Smooth muscle cell (in vitro differentiated cells): ENCODE data around the gene PRR12. TPM values are rescaled to one million over a fixed set of nuclear protein-coding genes. Genes with fewer than 3 reads are reported as not detected.

ENCODE experiments used
- DNase-seq: peaks from one replicate; lab custom pipeline; 2025; ENCODE audit not compliant: unreplicated experiment; lab: John Stamatoyannopoulos, UW
- H2AFZ ChIP-seq: fragments of 200-600 bp; sonication (generic); 2 replicates; pipeline ENCODE4 v1.6.0; 2016; ENCODE audit warnings: antibody characterized with exemption, low read depth, mild to moderate bottlenecking
- H3F3A ChIP-seq: fragments of 200-600 bp; sonication (generic); 2 replicates; pipeline ENCODE4 v1.6.0; 2017; ENCODE audit warnings: antibody characterized with exemption, low read depth
- H3K27ac ChIP-seq: fragments of 200-600 bp; sonication (generic); 2 replicates; pipeline ENCODE4 v1.5.1; 2016; ENCODE audit warnings: low read depth, mild to moderate bottlenecking
- H3K27me3 ChIP-seq: fragments of 200-600 bp; sonication (generic); 2 replicates; pipeline ENCODE4 v1.6.1; 2016; ENCODE audit warnings: low read depth, mild to moderate bottlenecking
- H3K36me3 ChIP-seq: fragments of 200-600 bp; sonication (generic); 2 replicates; pipeline ENCODE4 v1.5.1; 2016; ENCODE audit warnings: low read depth
- H3K4me1 ChIP-seq: fragments of 200-600 bp; sonication (generic); 2 replicates; pipeline ENCODE4 v1.5.1; 2016; ENCODE audit warnings: low read depth
- H3K4me2 ChIP-seq: fragments of 200-600 bp; sonication (generic); 2 replicates; pipeline ENCODE4 v1.6.0; 2016; ENCODE audit warnings: mild to moderate bottlenecking
- H3K4me3 ChIP-seq: fragments of 200-600 bp; sonication (generic); 2 replicates; pipeline ENCODE4 v1.5.1; 2016; ENCODE audit warnings: mild to moderate bottlenecking
- H3K79me2 ChIP-seq: fragments of 200-600 bp; sonication (generic); 2 replicates; pipeline ENCODE4 v1.6.0; 2016; ENCODE audit warnings: low read depth, mild to moderate bottlenecking
- H3K9ac ChIP-seq: fragments of 200-600 bp; sonication (generic); 2 replicates; pipeline ENCODE4 v1.6.0; 2016; ENCODE audit warnings: low read depth
- H3K9me3 ChIP-seq: fragments of 200-600 bp; sonication (generic); replicated peaks from 2 replicates; pipeline ENCODE4 v1.5.1; 2016; ENCODE audit warnings: low read depth
- H4K20me1 ChIP-seq: fragments of 200-600 bp; sonication (generic); 2 replicates; pipeline ENCODE4 v1.6.0; 2016; ENCODE audit warnings: low read depth
- WGBS: methylation state at CpG from one replicate; pipeline ENCODE4 v1.1.7; 2016; ENCODE audit warnings: low lambda C conversion rate; 5-methylcytosine and 5-hydroxymethylcytosine counted together
- polyA plus RNA-seq: library from polyadenylated mRNA; unstranded; fragments of >200 nt; fragmentation: Nextera tagmentation; extraction: Ambion mirVana; gene quantifications from 2 replicates; pipeline ENCODE4 v1.2.1, GENCODE V29; 2016
- total RNA-seq: library from RNA; depleted of rRNA; stranded (reverse); fragments of >200 nt; gene quantifications from 2 replicates; pipeline ENCODE4 v1.2.3, GENCODE V29; 2014
- TF ChIP-seq, protein P1 (sequence below): fragments of 200-600 bp; sonication (generic); IDR thresholded peaks from 2 replicates; pipeline ENCODE4 v1.5.1; 2017; ENCODE audit warnings: borderline replicate concordance, mild to moderate bottlenecking, antibody characterized with exemption; ENCODE audit not compliant: insufficient read depth, poor library complexity, severe bottlenecking

The PRR12 gene
- total and polyA plus RNA-seq, 2 experiments from 2014 or later, result 1.7 to 4.5 TPM

DNA sequence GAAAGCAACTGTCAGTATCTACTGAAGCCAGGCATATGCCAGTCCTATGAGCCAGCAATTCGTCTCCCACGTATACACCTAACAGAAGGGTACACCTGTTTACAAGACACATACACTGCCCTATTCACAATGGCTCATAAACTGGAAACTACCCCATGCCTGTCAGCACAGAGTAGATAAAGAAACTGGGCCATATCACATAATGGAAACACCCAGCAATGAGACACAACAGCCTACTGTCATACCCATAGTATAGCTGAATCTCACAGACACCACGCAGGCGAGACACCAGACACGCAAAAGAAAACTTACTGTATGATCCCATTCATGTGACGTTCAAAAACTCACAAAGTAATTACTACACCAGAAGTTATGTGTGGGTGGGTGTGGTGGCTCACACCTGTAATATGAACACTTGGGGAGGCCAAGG is 26.4 kb upstream of the PRR12 start:
- H3K4me1 ChIP-seq, result no peaks in the 10 kb centered on the region
- TF ChIP-seq, protein P1, sequence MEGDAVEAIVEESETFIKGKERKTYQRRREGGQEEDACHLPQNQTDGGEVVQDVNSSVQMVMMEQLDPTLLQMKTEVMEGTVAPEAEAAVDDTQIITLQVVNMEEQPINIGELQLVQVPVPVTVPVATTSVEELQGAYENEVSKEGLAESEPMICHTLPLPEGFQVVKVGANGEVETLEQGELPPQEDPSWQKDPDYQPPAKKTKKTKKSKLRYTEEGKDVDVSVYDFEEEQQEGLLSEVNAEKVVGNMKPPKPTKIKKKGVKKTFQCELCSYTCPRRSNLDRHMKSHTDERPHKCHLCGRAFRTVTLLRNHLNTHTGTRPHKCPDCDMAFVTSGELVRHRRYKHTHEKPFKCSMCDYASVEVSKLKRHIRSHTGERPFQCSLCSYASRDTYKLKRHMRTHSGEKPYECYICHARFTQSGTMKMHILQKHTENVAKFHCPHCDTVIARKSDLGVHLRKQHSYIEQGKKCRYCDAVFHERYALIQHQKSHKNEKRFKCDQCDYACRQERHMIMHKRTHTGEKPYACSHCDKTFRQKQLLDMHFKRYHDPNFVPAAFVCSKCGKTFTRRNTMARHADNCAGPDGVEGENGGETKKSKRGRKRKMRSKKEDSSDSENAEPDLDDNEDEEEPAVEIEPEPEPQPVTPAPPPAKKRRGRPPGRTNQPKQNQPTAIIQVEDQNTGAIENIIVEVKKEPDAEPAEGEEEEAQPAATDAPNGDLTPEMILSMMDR, result no peak
- H4K20me1 ChIP-seq, result peaks cover 97% of the 10 kb centered on the region
- H2AFZ ChIP-seq, result no peak overlapping the region
- 92% methylated on average over 6 of the region's 6 CpGs for WGBS
- H3F3A ChIP-seq, result peaks cover 8% of the 10 kb centered on the region
- H3K4me3 ChIP-seq, result no peak overlapping the region
- no peaks in the 10 kb centered on the region for H3K9me3 ChIP-seq
- H3K27ac ChIP-seq, result no peak overlapping the region
- peaks cover 75% of the 10 kb centered on the region for H3K79me2 ChIP-seq
- no peaks in the 10 kb centered on the region for H3K27me3 ChIP-seq
- H3K4me2 ChIP-seq, result no peak overlapping the region
- no peak overlapping the region for H3K9ac ChIP-seq
- H3K36me3 ChIP-seq, result no peaks in the 10 kb centered on the region
- DNase-seq, result no peak

DNA sequence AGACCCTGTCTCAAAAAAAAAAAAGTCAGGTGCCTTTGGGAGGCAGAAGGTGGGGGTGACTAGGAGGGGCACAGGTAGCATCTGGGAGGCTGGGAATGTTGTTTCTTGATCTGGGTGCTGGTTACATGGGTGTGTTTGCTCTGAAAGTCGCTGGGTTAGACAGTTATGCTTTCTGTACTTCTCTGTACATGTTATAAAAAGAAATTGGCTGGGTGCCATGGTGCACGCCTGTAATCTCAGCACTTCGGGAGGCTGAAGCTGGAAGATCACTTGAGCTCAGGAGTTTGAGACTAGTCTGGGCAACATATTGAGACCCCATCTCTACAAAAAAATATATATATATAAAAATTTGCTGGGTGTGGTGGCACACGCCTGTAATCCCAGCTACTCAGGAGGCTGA is 25.7 kb upstream of the PRR12 start:
- Histone ChIP-seq H3K79me2 (peaks cover 79% of the 10 kb centered on the region), H3K36me3 (no peaks in the 10 kb centered on the region), H3F3A (peaks cover 8% of the 10 kb centered on the region), H3K27ac (no peak overlapping the region), H3K4me3 (no peak overlapping the region), H3K9ac (no peak overlapping the region), H4K20me1 (peaks cover 97% of the 10 kb centered on the region), H3K4me2 (no peak overlapping the region), H3K9me3 (no peaks in the 10 kb centered on the region), H2AFZ (no peak overlapping the region), H3K27me3 (no peaks in the 10 kb centered on the region), H3K4me1 (no peaks in the 10 kb centered on the region)
- 86% methylated on average over 4 of the region's 4 CpGs for WGBS
- DNase-seq, result no peak
- TF ChIP-seq, protein P1, result no peak

DNA sequence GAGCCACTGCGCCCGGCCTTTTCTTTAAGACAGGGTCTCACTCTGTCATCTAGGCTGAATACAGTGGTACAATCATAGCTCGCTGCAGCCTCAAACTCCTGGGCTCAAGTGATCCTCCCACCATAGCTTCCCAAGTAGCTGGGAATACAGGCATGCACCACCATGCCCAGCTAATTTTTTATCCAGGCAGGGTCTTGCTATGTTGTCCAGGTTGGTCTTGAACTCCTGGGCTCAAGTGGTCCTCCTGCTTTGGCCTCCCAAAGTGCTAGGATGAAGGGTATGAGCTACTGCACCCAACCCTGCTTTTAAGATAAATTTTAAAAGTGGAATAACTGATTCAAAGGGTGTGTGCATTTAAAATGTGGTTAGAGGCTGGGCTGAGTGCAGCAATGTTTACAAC is 24.7 kb upstream of the PRR12 start:
- Histone ChIP-seq H3K79me2 (peaks cover 83% of the 10 kb centered on the region), H3F3A (peaks cover 11% of the 10 kb centered on the region), H3K4me1 (no peaks in the 10 kb centered on the region), H4K20me1 (peaks cover 97% of the 10 kb centered on the region), H3K4me2 (no peak overlapping the region), H2AFZ (no peak overlapping the region), H3K27ac (no peak overlapping the region), H3K9me3 (no peaks in the 10 kb centered on the region), H3K36me3 (no peaks in the 10 kb centered on the region), H3K4me3 (no peak overlapping the region), H3K9ac (no peak overlapping the region), H3K27me3 (no peaks in the 10 kb centered on the region)
- DNase-seq, result no peak
- TF ChIP-seq, protein P1, result no peak
- 73% methylated on average over 3 of the region's 3 CpGs for WGBS

DNA sequence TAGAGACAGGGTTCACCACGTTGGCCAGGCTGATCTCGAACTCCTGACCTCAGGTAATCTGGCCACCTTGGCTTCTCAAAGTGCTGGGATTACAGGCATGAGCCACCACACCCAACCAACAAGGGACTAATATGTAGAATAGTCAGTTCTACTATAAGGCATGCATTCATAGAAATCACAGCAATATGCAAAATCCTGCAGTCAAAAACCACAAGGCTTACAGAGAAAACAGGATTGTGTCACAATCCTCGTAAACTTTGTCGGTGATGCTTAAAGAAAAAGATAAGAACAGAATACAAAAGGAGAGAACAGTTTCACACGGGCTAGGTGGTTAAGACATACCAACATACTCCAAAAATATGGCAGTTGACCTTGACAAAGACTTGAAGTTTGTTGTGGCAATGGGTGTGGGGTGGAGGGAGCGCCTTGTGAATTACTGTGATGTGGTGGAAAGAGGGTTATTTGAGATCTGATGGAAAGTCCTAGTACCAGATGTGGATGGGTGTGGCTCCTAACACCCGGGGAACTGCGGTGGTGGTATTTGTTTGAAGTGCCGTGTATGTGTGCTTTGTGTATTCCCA is 23.0 kb upstream of the PRR12 start:
- no peaks in the 10 kb centered on the region for H3K36me3 ChIP-seq
- WGBS, result 62% methylated on average over 9 of the region's 9 CpGs
- H4K20me1 ChIP-seq, result peaks cover 96% of the 10 kb centered on the region
- no peak overlapping the region for H3K9ac ChIP-seq
- no peak overlapping the region for H3K27ac ChIP-seq
- no peak for DNase-seq
- H3K79me2 ChIP-seq, result peaks cover 75% of the 10 kb centered on the region
- no peak overlapping the region for H2AFZ ChIP-seq
- H3K9me3 ChIP-seq, result no peaks in the 10 kb centered on the region
- peaks cover 14% of the 10 kb centered on the region for H3F3A ChIP-seq
- TF ChIP-seq, protein P1, result no peak
- H3K4me1 ChIP-seq, result no peaks in the 10 kb centered on the region
- no peak overlapping the region for H3K4me2 ChIP-seq
- H3K4me3 ChIP-seq, result no peak overlapping the region
- no peaks in the 10 kb centered on the region for H3K27me3 ChIP-seq
